ENCODE results near the gene HDAC7.

DNA sequence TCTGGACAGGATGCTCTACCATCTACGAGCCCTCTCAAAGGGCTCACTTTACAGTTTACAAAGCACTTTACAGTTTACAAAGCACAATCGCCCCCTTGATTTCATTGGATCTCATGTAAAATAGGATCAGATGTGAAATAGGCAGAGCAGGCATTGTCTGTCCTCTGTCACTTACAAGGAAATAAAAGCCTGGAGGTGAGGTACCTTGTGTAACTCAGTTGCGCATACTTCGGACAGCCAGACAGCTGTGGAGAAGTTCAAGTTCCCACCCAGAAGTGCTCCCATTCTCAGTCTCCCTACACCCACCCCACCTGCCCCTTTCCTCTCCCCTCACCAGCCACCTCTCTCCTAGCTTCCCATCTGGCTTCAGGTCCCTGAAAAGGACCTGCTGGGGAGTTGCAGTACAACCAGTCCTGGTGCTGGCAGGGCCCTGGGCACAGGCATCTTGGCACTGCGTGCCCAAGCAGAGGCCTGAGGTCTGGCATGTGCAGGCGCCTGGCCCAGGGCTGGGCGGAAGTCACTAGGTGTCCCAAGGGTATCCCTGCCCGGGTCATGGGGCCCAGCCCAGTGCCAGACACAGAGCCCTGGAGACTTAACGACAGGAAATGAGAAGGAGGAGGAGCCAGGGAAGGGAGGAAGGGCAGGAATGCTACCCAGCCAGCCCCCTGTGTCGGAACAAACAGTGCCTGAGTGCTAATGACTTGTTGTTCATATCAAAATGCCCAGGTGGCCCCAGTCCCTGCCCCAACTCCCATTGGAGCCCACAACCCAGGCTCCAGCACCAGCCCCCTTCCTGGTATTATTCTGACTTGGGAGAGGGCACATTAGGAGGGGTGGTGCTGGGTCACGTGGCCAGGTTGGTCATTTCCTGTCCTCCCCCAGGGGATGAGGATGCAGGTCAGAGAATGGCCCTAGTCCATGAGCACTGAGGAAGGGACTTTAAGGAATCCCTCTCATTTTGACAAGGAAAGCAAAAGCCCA lies 66.4 kb downstream of the HDAC7 start:
- TF ChIP-seq GATA3 (IDR thresholded peaks at IDR 0.05; ENCODE audit: low read depth, low read length) (no peak), GATA2 (IDR thresholded peaks at IDR 0.05; ENCODE audit: low read depth, low read length) (no peak)
